CD4-positive, alpha-beta T cell treated with Interleukin-17A for 1 hour (primary cell): ENCODE results near the gene LAYN.

Experiments
- DNase-seq: peaks from one replicate; pipeline ENCODE4 v3.0.0-alpha.2; 2020

Gene LAYN

GRCh38 chr11:111562692-111563389 is 22.3 kb downstream of the LAYN start:
- DNase-seq: no peak

GRCh38 chr11:111565114-111565720 is 24.7 kb downstream of the LAYN start:
- DNase-seq: peak; percentile 72

GRCh38 chr11:111566324-111566723 is 25.8 kb downstream of the LAYN start:
- DNase-seq: no peak

- no peak for DNase-seq
These were observed 29.0 kb downstream of the LAYN start for GRCh38 chr11:111569476-111569875.

- DNase-seq: no peak
These were observed 30.3 kb downstream of the LAYN start for GRCh38 chr11:111570796-111571195.

- DNase-seq: no peak
These were observed 31.4 kb downstream of the LAYN start for GRCh38 chr11:111571829-111572501.

GRCh38 chr11:111572581-111572980 is 32.1 kb downstream of the LAYN start:
- DNase-seq: no peak

GRCh38 chr11:111573821-111574249 is 33.3 kb downstream of the LAYN start:
- DNase-seq: no peak

- DNase-seq: no peak
These were observed 34.1 kb downstream of the LAYN start for GRCh38 chr11:111574373-111575225.

- DNase-seq: no peak
These were observed 35.2 kb downstream of the LAYN start for GRCh38 chr11:111575740-111576139.

- no peak for DNase-seq
These were observed 37.3 kb downstream of the LAYN start for GRCh38 chr11:111577821-111578220.

GRCh38 chr11:111581341-111581740 is 40.8 kb downstream of the LAYN start:
- no peak for DNase-seq

GRCh38 chr11:111582163-111582562 is 41.6 kb downstream of the LAYN start:
- DNase-seq: no peak

GRCh38 chr11:111582881-111583280 is 42.4 kb downstream of the LAYN start:
- DNase-seq: no peak

- DNase-seq: no peak
These were observed 44.9 kb downstream of the LAYN start for GRCh38 chr11:111585371-111585770.

- DNase-seq: peak; percentile 71
These were observed 45.9 kb downstream of the LAYN start for GRCh38 chr11:111586388-111586831.

- DNase-seq: no peak
These were observed 48.6 kb downstream of the LAYN start for GRCh38 chr11:111589114-111589513.

- DNase-seq: no peak
These were observed 49.5 kb downstream of the LAYN start for GRCh38 chr11:111589886-111590499.

- DNase-seq: no peak
These were observed 50.9 kb downstream of the LAYN start for GRCh38 chr11:111591187-111591960.

GRCh38 chr11:111592491-111592890 is 52.0 kb downstream of the LAYN start:
- no peak for DNase-seq

GRCh38 chr11:111596319-111596718 is 55.8 kb downstream of the LAYN start:
- DNase-seq: no peak

- no peak for DNase-seq
These were observed 57.6 kb downstream of the LAYN start for GRCh38 chr11:111598148-111598547.
